ENCODE data around the gene DSC1.
"Not testable (repeated sequence)": the region's sequence is repeated elsewhere in the genome, so short reads cannot be mapped to it uniquely, and the experiment has no call there.

Gene DSC1

DNA sequence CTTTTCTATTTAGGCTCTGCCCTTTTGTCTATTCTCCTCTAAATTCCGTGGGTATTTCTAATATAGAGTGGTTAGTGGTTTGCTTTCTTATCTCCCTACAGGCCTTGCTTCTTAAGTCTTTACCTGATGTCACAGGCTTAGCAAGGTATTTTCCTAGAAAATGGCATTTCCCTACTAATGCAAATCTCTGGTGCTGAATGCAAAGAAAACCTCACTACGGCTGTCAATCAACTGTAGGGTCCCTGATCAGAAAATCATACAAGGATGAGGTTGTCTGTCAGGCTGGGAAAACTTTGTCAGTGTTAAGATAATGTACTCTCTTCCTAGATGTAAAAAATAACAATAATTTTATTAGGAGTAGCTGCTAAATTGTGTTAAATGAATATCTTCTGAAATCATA is 27.1 kb upstream of the DSC1 start:
- H3K9me3 ChIP-seq (ENCODE audit: control insufficient read depth, low read length): no peaks in the 10 kb centered on the region
- no peaks in the 10 kb centered on the region for H3K27me3 ChIP-seq (ENCODE audit: control insufficient read depth in 1 of 2, insufficient read depth in 1 of 2, low read length in 2 of 2)
- no peaks in the 10 kb centered on the region for H3K36me3 ChIP-seq (ENCODE audit: control insufficient read depth in 1 of 2, insufficient read depth in 2 of 2, low read depth in 1 of 2, low read length in 2 of 2)
- no peaks in the 10 kb centered on the region for H3K4me1 ChIP-seq (ENCODE audit: control insufficient read depth, insufficient read depth, low read depth, low read length)
- WGBS: no CpG with 5 or more reads among the region's 2 CpGs
- H3K79me1 ChIP-seq (replicated peaks; ENCODE audit: low read length, poor library complexity, severe bottlenecking): no peaks in the 10 kb centered on the region
- H3K14ac ChIP-seq (ENCODE audit: low read length in 2 of 2): no peak overlapping the region
- H2BK15ac ChIP-seq (ENCODE audit: low read depth, poor library complexity, severe bottlenecking): no peak overlapping the region
- H2BK12ac ChIP-seq (ENCODE audit: low read length in 2 of 2): no peak overlapping the region
- no peak overlapping the region for H2BK120ac ChIP-seq (ENCODE audit: low read depth, low read length)
- H3K4me2 ChIP-seq (ENCODE audit: low read length, poor library complexity, severe bottlenecking): no peak overlapping the region
- no peak overlapping the region for H2AFZ ChIP-seq (ENCODE audit: low read depth, low read length)
- H4K8ac ChIP-seq (ENCODE audit: low read length): no peak overlapping the region
- DNase-seq: no peak
- no peak overlapping the region for H3K4ac ChIP-seq (ENCODE audit: low read depth in 1 of 2, low read length in 2 of 2)
- no peak overlapping the region for H3K27ac ChIP-seq (ENCODE audit: low read length, poor library complexity, severe bottlenecking)
- no peak overlapping the region for H4K91ac ChIP-seq (ENCODE audit: low read length)
- H2AK5ac ChIP-seq (ENCODE audit: low read length, severe bottlenecking): no peak overlapping the region
- no peak overlapping the region for H3K23ac ChIP-seq (ENCODE audit: low read length in 2 of 2)
- H3K18ac ChIP-seq (ENCODE audit: low read depth in 1 of 2, low read length in 2 of 2): no peak overlapping the region
- H3K9ac ChIP-seq (ENCODE audit: low read length): no peak overlapping the region
- H2BK5ac ChIP-seq (ENCODE audit: low read depth, low read length, poor library complexity, severe bottlenecking): no peak overlapping the region
- no peak overlapping the region for H3K4me3 ChIP-seq (ENCODE audit: insufficient read depth in 1 of 2, low read depth in 1 of 2, low read length in 2 of 2)

DNA sequence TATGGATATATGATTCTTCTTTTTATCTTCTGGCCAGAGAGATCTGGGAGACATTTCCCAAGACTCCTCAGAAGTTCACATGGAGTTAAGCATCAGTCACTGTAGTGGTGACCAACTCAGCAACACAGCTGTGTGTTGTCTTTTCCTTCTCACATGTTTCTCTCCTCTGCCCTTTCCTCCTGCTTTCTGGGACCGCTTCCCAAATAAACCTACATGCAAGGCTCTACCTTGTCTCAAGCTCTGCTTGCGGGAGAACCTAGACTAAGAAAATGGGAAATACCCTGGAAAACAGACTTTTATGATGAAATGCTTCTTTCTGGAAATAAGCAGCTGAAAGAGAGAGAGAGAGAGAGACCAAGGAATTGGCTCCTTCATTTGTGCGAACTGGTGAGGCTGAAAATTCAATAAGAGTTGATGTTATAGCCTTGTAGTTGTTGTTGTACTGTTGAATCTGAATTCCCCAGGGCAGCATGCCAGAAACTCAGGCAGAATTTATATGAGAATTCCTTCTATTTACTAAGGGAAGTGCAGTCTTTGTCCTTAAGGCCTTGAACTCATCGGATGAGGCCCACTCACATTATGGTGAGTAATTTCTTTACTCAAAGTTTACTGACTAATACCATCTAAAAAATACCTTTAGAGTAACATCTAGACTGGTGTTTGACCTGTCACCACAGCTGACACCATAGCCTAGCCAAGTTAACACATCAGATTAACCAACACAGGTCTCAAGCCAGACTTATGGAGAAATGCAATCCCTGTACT is 22.7 kb upstream of the DSC1 start:
- H3K4me3 ChIP-seq (ENCODE audit: insufficient read depth in 1 of 2, low read depth in 1 of 2, low read length in 2 of 2): no peak overlapping the region
- no peak overlapping the region for H3K23ac ChIP-seq (ENCODE audit: low read length in 2 of 2)
- H2AFZ ChIP-seq (ENCODE audit: low read depth, low read length): no peak overlapping the region
- no peak overlapping the region for H2BK12ac ChIP-seq (ENCODE audit: low read length in 2 of 2)
- no peak overlapping the region for H4K8ac ChIP-seq (ENCODE audit: low read length)
- H2BK5ac ChIP-seq (ENCODE audit: low read depth, low read length, poor library complexity, severe bottlenecking): no peak overlapping the region
- no peak overlapping the region for H3K9ac ChIP-seq (ENCODE audit: low read length)
- DNase-seq: no peak
- no peak overlapping the region for H3K4ac ChIP-seq (ENCODE audit: low read depth in 1 of 2, low read length in 2 of 2)
- H3K4me1 ChIP-seq (ENCODE audit: control insufficient read depth, insufficient read depth, low read depth, low read length): no peaks in the 10 kb centered on the region
- WGBS: 75% methylated on average over 4 of the region's 4 CpGs
- no peak overlapping the region for H2AK5ac ChIP-seq (ENCODE audit: low read length, severe bottlenecking)
- no peaks in the 10 kb centered on the region for H3K27me3 ChIP-seq (ENCODE audit: control insufficient read depth in 1 of 2, insufficient read depth in 1 of 2, low read length in 2 of 2)
- H3K79me1 ChIP-seq (replicated peaks; ENCODE audit: low read length, poor library complexity, severe bottlenecking): no peaks in the 10 kb centered on the region
- H3K18ac ChIP-seq (ENCODE audit: low read depth in 1 of 2, low read length in 2 of 2): no peak overlapping the region
- no peak overlapping the region for H4K91ac ChIP-seq (ENCODE audit: low read length)
- H3K4me2 ChIP-seq (ENCODE audit: low read length, poor library complexity, severe bottlenecking): no peak overlapping the region
- no peak overlapping the region for H3K27ac ChIP-seq (ENCODE audit: low read length, poor library complexity, severe bottlenecking)
- no peaks in the 10 kb centered on the region for H3K36me3 ChIP-seq (ENCODE audit: control insufficient read depth in 1 of 2, insufficient read depth in 2 of 2, low read depth in 1 of 2, low read length in 2 of 2)
- no peaks in the 10 kb centered on the region for H3K9me3 ChIP-seq (ENCODE audit: control insufficient read depth, low read length)
- H3K14ac ChIP-seq (ENCODE audit: low read length in 2 of 2): no peak overlapping the region
- H2BK15ac ChIP-seq (ENCODE audit: low read depth, poor library complexity, severe bottlenecking): no peak overlapping the region
- H2BK120ac ChIP-seq (ENCODE audit: low read depth, low read length): no peak overlapping the region

DNA sequence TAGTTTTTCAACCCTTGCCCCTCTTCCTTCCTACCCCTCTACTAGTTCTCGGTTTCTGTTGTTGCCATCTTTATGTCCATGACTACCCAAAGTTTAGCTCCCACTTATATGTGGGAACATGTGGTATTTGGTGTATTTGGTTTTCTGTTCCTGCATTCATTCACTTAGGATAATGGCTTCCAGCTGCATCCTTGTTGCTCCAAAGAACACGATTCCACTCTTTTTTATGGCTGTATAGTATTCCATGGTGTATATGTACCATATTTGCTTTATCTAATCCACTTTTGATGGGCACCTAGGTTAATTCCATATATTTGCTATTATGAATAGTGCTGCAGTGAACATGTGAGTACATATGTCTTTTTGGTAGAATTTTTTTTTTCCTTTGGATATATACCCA is 20.6 kb upstream of the DSC1 start:
- no peak overlapping the region for H2BK120ac ChIP-seq (ENCODE audit: low read depth, low read length)
- no peak overlapping the region for H2AFZ ChIP-seq (ENCODE audit: low read depth, low read length)
- no peak overlapping the region for H3K18ac ChIP-seq (ENCODE audit: low read depth in 1 of 2, low read length in 2 of 2)
- no peaks in the 10 kb centered on the region for H3K9me3 ChIP-seq (ENCODE audit: control insufficient read depth, low read length)
- DNase-seq: no peak
- no peak overlapping the region for H4K8ac ChIP-seq (ENCODE audit: low read length)
- no peak overlapping the region for H3K9ac ChIP-seq (ENCODE audit: low read length)
- H3K27me3 ChIP-seq (ENCODE audit: control insufficient read depth in 1 of 2, insufficient read depth in 1 of 2, low read length in 2 of 2): no peaks in the 10 kb centered on the region
- no peak overlapping the region for H3K4me2 ChIP-seq (ENCODE audit: low read length, poor library complexity, severe bottlenecking)
- H3K79me1 ChIP-seq (replicated peaks; ENCODE audit: low read length, poor library complexity, severe bottlenecking): no peaks in the 10 kb centered on the region
- H3K4ac ChIP-seq (ENCODE audit: low read depth in 1 of 2, low read length in 2 of 2): no peak overlapping the region
- no peak overlapping the region for H2BK5ac ChIP-seq (ENCODE audit: low read depth, low read length, poor library complexity, severe bottlenecking)
- no peak overlapping the region for H3K4me3 ChIP-seq (ENCODE audit: insufficient read depth in 1 of 2, low read depth in 1 of 2, low read length in 2 of 2)
- H2BK12ac ChIP-seq (ENCODE audit: low read length in 2 of 2): no peak overlapping the region
- no peak overlapping the region for H3K14ac ChIP-seq (ENCODE audit: low read length in 2 of 2)
- no peaks in the 10 kb centered on the region for H3K4me1 ChIP-seq (ENCODE audit: control insufficient read depth, insufficient read depth, low read depth, low read length)
- H2AK5ac ChIP-seq (ENCODE audit: low read length, severe bottlenecking): no peak overlapping the region
- no peak overlapping the region for H4K91ac ChIP-seq (ENCODE audit: low read length)
- H3K23ac ChIP-seq (ENCODE audit: low read length in 2 of 2): no peak overlapping the region
- 100% methylated on average over 1 of the region's 2 CpGs for WGBS
- no peak overlapping the region for H2BK15ac ChIP-seq (ENCODE audit: low read depth, poor library complexity, severe bottlenecking)
- no peak overlapping the region for H3K27ac ChIP-seq (ENCODE audit: low read length, poor library complexity, severe bottlenecking)
- no peaks in the 10 kb centered on the region for H3K36me3 ChIP-seq (ENCODE audit: control insufficient read depth in 1 of 2, insufficient read depth in 2 of 2, low read depth in 1 of 2, low read length in 2 of 2)

DNA sequence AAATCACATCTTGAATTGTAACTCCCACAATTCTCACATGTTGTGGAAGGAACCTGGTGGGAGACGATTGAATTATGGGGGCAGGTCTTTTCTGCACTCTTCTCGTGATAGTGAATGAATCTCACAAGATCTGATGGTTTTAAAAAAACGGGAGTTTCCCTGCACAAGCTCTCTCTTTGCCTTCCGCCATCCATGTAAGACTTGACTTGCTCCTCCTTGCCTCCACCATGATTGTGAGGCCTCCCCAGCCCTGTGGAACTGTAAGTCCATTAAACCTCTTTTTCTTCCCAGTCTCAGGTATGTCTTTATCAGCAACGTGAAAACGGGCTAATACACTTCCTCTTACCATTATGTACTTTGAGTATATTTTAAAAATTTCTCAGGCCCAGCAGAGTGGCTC is 14.7 kb upstream of the DSC1 start:
- H3K36me3 ChIP-seq (ENCODE audit: control insufficient read depth in 1 of 2, insufficient read depth in 2 of 2, low read depth in 1 of 2, low read length in 2 of 2); H3K79me1 ChIP-seq (replicated peaks; ENCODE audit: low read length, poor library complexity, severe bottlenecking); H3K27me3 ChIP-seq (ENCODE audit: control insufficient read depth in 1 of 2, insufficient read depth in 1 of 2, low read length in 2 of 2); H4K91ac ChIP-seq (ENCODE audit: low read length); H3K4me2 ChIP-seq (ENCODE audit: low read length, poor library complexity, severe bottlenecking); H3K9ac ChIP-seq (ENCODE audit: low read length); H2AK5ac ChIP-seq (ENCODE audit: low read length, severe bottlenecking); H3K4me1 ChIP-seq (ENCODE audit: control insufficient read depth, insufficient read depth, low read depth, low read length); H2BK15ac ChIP-seq (ENCODE audit: low read depth, poor library complexity, severe bottlenecking); H3K27ac ChIP-seq (ENCODE audit: low read length, poor library complexity, severe bottlenecking); H2AFZ ChIP-seq (ENCODE audit: low read depth, low read length); H2BK12ac ChIP-seq (ENCODE audit: low read length in 2 of 2); H3K4me3 ChIP-seq (ENCODE audit: insufficient read depth in 1 of 2, low read depth in 1 of 2, low read length in 2 of 2); H3K18ac ChIP-seq (ENCODE audit: low read depth in 1 of 2, low read length in 2 of 2); DNase-seq; H3K9me3 ChIP-seq (ENCODE audit: control insufficient read depth, low read length); H3K23ac ChIP-seq (ENCODE audit: low read length in 2 of 2); H2BK120ac ChIP-seq (ENCODE audit: low read depth, low read length); H3K4ac ChIP-seq (ENCODE audit: low read depth in 1 of 2, low read length in 2 of 2); H3K14ac ChIP-seq (ENCODE audit: low read length in 2 of 2); H4K8ac ChIP-seq (ENCODE audit: low read length); H2BK5ac ChIP-seq (ENCODE audit: low read depth, low read length, poor library complexity, severe bottlenecking): not testable (repeated sequence)
- 92% methylated on average over 4 of the region's 6 CpGs for WGBS

Measured in mesenchymal stem cell (in vitro differentiated cells and primary cell).